Choroid plexus epithelial cell (primary cell): Measurements from ENCODE around the gene PLPP3.

Source experiments
- DNase-seq: peaks from one replicate; pipeline ENCODE4 v3.0.0-alpha.2; 2010; ENCODE audit warnings: low read depth
- H3K4me3 ChIP-seq: 2 replicates; pipeline ENCODE4 v1.5.1; 2011; ENCODE audit warnings: low read depth, mild to moderate bottlenecking, control low read depth, low read length, moderate library complexity
- TF ChIP-seq, protein P1 (sequence below): conservative IDR thresholded peaks from 2 replicates; pipeline ENCODE4 v1.5.1; 2011; ENCODE audit warnings: low read depth, mild to moderate bottlenecking, control low read depth, inconsistent platforms, low read length, moderate library complexity

Gene PLPP3

DNA sequence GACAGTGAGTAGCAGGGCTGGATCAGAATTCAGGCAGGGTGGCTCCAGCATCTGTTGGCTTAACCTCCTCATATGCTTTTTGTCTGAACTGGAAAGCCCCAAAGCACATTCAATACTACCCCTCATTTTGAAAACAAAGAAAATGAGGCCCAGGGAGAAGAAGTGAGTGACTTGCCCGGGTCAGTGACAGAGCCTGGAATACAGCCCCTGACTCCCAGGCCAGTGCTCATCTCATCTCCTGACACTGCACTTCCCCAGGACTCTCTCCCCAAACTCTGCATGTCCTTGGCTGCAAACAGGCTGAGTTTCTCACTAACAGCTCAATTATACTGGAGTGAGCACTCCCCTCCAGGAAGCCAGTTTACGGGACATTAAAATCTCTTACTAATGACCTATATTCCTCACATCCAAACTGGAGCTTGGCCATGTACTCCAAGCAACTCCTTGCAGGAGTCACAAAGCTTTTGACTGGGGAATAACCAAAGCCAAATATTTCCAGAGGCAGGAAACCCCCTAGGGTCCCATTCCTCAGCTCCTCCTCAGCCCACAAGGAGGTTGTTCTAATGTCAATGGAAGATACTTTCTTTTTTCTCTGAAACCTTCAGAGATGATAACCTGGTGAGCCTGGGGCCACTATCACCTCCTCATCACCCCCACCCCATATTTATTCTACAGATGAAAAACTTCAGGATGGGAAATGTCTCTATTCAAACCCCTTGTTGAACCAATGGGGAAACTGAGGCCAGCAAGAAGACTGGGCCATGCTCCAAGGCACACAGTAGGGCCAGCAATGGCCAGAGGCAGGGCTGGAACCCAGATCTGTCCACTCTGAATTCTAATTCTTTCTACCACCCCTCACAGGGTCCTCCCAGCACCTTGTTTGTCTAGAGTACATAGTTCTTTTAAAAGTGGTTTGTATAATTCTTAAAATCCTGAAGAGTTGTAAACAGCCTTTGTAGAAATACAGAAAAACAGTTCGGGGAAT is 127.0 kb downstream of the PLPP3 start:
- no peak for DNase-seq
- TF ChIP-seq, protein P1, sequence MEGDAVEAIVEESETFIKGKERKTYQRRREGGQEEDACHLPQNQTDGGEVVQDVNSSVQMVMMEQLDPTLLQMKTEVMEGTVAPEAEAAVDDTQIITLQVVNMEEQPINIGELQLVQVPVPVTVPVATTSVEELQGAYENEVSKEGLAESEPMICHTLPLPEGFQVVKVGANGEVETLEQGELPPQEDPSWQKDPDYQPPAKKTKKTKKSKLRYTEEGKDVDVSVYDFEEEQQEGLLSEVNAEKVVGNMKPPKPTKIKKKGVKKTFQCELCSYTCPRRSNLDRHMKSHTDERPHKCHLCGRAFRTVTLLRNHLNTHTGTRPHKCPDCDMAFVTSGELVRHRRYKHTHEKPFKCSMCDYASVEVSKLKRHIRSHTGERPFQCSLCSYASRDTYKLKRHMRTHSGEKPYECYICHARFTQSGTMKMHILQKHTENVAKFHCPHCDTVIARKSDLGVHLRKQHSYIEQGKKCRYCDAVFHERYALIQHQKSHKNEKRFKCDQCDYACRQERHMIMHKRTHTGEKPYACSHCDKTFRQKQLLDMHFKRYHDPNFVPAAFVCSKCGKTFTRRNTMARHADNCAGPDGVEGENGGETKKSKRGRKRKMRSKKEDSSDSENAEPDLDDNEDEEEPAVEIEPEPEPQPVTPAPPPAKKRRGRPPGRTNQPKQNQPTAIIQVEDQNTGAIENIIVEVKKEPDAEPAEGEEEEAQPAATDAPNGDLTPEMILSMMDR, result no peak
- no peak overlapping the region for H3K4me3 ChIP-seq

GRCh38 chr1:56451491-56451890 is 127.9 kb downstream of the PLPP3 start:
- DNase-seq, result no peak
- TF ChIP-seq, protein P1, result no peak
- no peak overlapping the region for H3K4me3 ChIP-seq

- DNase-seq, result peak; percentile 62
- TF ChIP-seq, protein P1, result no peak
- H3K4me3 ChIP-seq, result no peak overlapping the region
These were observed 129.2 kb downstream of the PLPP3 start for GRCh38 chr1:56450004-56450666.

- no peak for DNase-seq
- TF ChIP-seq, protein P1, result no peak
- H3K4me3 ChIP-seq, result no peak overlapping the region
These were observed 130.6 kb downstream of the PLPP3 start for GRCh38 chr1:56448529-56449300.

DNA sequence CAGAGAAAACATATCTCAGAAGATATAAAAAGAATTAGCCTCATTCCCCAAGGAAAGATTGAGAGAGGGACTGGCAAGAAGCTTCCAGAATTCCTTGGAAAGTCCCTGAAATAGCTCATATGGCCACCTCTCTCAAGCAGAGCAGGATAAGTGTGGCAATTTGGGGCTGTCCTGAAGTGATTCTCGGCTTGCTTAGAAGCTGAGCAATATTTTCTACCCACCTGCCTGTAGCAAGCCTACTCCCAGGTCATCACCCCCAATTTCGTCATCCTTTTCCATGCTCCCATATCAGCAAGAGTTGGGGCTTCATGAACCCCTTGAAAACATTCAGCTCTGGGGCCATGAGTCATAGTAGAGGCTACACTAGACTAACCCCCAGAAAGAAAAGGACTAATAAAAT is 131.5 kb downstream of the PLPP3 start:
- no peak overlapping the region for H3K4me3 ChIP-seq
- TF ChIP-seq, protein P1, result no peak
- DNase-seq, result no peak

GRCh38 chr1:56446531-56447098 is 132.7 kb downstream of the PLPP3 start:
- peak; percentile 20 for DNase-seq
- TF ChIP-seq, protein P1, result no peak

More at GRCh38 chr1:56446531-56447098, 132.7 kb downstream of the PLPP3 start:
- no peak overlapping the region for H3K4me3 ChIP-seq
